GM19468 (cell line): ENCODE results near the gene IGFL3.
"Not testable (repeated sequence)": the region's sequence is repeated elsewhere in the genome, so short reads cannot be mapped to it uniquely, and the experiment has no call there.

Source experiments
- ATAC-seq: cut with Tn5 transposase; IDR thresholded peaks from one replicate; pipeline ENCODE4 v1.9.1; 2021; ENCODE audit warnings: mild to moderate bottlenecking, moderate library complexity, moderate number of reproducible peaks; ENCODE audit not compliant: unreplicated experiment; ENCODE audit errors: extremely low read depth

IGFL3 gene

GRCh38 chr19:46126086-46126580 lies 1.6 kb upstream of the IGFL3 start:
- ATAC-seq = no peak

DNA sequence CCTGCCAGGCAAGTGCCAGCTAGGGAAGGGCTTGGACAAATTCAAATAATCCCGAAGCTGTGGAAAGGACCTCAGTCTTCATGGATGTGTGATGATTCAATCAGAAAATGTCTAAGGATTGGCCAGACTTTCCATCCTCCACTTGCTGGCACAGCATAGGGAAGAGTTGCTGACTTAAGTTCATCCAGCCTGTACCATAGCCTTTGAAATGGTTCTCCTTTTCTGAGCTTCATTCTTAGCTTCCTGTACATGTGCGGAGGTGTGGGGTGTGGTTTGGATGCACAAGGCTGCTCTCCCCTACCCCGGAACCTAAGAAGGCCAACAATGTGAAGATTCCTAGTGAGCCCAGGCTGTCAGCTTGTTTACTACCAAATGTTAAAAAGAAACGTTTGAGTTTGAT lies 959 bp upstream of the IGFL3 start:
- no peak for ATAC-seq

GRCh38 chr19:46118136-46118535 lies 6.4 kb downstream of the IGFL3 start:
- ATAC-seq = no peak

DNA sequence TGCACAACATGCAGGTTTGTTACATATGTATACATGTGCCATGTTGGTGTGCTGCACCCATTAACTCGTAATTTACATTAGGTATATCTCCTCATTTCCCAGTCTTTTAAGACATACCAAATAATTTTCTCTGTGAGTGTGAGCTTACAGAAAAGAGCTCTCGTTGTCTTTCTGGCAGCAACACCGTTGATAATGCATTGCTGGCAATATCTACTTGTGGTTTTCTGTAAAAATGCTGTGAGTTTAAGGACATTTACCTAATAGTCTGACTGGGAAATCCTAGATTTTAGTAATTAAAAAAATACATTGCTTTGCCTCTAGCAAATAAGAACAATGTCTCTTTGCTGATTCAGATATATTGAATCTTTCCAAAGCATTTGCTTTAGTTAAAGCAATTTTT lies 8.4 kb downstream of the IGFL3 start:
- ATAC-seq = no peak

GRCh38 chr19:46115396-46116106 lies 8.9 kb downstream of the IGFL3 start:
- no peak for ATAC-seq

- ATAC-seq = no peak
Measured at GRCh38 chr19:46113726-46114125, 10.8 kb downstream of the IGFL3 start.

GRCh38 chr19:46112527-46112926 lies 12.0 kb downstream of the IGFL3 start:
- no peak for ATAC-seq

GRCh38 chr19:46111376-46111775 lies 13.1 kb downstream of the IGFL3 start:
- no peak for ATAC-seq

GRCh38 chr19:46109876-46110275 lies 14.6 kb downstream of the IGFL3 start:
- no peak for ATAC-seq

DNA sequence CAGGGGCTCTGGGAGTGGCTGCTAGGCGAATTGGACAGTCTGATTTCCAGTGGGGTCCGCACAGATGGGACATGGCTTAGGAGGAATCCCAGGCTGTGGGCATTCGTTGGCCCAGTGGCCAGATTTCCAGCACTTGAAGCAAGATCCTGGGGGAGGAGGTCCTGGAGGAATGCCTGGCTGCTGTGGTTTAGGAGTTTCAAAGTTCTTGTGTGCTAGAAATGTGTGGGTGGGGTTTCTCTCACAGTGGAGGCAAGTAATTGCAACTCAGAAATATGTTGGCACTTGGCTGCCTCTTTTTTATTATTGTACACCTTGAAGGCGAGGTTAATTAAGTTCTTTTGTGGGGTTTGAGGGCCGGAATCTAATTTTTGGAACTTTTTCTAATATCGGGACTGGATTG lies 17.1 kb downstream of the IGFL3 start:
- ATAC-seq = no peak

- not testable (repeated sequence) for ATAC-seq
Measured at GRCh38 chr19:46102333-46102732, 22.2 kb downstream of the IGFL3 start.

DNA sequence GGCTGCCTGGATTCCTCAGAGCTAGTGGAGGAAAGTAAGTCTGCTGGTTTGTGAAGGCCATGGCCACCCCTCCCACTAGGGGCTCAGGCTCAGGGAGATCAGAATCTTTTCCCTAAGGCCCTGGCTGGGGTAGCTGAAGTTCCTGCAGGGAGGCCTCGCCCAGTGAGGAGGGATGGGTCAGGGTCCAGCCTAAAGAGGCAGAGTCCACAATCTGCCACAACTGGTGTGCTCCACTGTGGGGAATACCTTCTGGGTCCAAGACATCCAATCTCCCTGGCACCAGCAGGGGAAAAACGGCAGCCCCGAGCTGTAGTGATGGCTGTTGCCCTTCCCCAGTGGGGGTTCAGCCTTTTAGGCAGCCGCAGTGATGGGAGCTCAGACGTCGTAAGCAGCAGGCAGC lies 23.2 kb downstream of the IGFL3 start:
- ATAC-seq = no peak

GRCh38 chr19:46100344-46100743 lies 24.1 kb downstream of the IGFL3 start:
- no peak for ATAC-seq

DNA sequence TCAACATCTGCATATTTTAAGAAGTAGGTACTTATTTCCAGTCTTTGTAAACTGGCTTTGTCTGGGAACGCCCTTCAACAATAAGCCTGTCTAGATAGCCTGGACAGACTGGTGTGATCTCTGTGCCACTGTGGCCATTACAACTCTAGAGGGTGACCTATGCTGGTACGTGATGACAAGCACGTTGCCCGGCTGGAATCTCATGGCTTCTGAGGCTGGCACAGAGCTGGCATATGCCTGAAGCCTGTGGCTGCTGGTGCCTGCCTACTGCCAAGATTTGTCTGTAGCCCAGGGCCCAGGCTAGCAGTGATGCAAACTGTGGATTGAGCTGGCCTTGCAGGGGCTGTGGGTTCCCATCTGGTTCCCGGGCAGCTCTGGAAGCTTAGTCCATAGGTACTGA lies 34.0 kb downstream of the IGFL3 start:
- ATAC-seq = no peak

DNA sequence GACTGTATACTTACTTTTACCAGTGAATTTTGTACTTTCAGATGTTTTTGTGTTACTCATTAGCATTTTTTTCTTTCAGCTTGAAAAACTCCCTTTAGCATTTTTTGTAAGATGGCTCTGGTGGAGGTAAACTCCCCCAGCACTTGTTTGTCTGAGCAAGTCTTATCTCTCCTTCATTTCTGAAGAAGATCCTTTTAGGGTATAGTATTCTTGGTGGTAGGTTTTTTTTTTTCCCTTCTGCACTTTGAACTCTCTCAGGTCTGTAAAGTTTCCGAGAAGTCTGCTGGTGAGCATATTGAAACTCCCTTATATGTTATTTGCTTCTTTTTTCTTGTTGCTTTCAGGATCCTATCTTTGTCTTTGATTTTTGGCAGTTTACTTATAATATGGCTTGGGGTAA lies 35.1 kb downstream of the IGFL3 start:
- ATAC-seq = no peak

GRCh38 chr19:46088101-46088500 lies 36.4 kb downstream of the IGFL3 start:
- no peak for ATAC-seq

DNA sequence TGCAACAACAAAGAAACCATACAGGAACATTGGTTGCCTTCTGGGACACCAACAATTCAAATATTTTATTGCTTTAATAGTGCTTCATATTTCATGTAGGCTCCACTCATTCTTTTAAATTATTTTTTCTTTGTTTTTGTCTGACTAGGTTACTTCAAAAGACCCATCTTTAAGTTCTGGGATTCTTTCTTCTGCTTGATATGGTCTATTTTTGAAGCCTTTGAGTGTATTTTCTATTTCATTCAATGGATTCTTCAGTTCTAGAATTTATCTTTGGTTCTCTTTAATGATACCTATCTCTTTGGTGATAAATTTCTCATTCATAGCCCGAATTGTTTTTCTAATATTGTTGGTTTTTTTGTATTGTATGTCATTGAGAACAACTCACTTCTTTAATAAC lies 38.6 kb downstream of the IGFL3 start:
- ATAC-seq = no peak

DNA sequence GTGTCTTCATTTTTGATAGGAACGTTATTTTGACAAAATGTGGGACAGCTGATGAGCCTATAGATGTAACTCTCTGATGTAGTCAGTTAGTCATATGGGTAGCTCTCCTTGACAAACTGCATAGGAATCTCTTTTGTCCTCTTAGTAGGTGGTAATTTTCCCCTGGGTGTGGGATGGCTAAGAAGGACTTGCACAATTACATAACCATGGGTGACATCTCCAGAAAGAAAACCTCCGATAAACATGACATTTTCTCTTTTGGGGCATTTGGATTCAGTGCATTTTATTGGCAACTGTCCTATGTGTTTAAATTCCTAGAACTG lies 41.8 kb downstream of the IGFL3 start:
- ATAC-seq = no peak

DNA sequence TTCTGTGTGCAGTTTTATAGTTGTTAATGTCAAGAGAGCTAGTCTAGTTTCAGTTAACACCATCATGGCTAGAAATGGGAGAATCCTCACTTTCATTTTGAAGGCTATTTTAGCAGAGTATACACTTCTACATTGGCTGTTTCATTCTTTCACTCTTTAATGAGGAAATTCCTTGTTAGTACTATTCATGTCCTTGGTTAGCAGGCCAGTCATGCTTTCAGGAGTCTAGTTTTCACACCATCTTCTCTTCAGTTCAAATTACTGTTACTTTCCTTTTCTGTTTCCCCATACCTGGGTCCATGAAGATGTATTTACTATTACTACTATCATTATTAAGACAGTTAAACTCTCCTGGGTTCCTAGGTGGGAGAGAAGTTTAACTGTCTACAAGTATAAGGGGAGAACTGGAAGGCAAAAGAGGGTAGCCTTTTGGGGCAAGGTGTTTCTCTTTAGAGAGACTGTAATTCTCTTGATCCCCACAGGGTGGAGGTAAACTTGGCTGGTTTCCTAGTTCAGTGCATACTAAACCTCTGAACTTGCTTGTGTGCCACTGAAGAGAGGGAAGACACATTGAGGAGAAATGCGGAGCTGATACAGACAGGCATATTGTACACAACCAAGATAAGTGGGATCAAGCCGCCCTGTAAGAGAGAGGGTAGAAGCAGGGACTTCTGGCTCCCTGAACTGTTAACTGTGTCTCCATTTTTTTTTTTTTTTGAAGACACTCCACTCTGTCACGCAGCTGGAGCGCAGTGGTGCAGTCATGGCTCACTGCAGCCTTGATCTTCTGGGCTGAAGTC lies 42.4 kb downstream of the IGFL3 start:
- no peak for ATAC-seq

GRCh38 chr19:46080561-46080960 lies 43.9 kb downstream of the IGFL3 start:
- ATAC-seq = no peak

- ATAC-seq = no peak
Measured at GRCh38 chr19:46079576-46079975, 44.9 kb downstream of the IGFL3 start.
